ENCODE data around the gene ZNF43.
"Not testable (repeated sequence)": the region's sequence is repeated elsewhere in the genome, so short reads cannot be mapped to it uniquely, and the experiment has no call there.

ZNF43 gene

DNA sequence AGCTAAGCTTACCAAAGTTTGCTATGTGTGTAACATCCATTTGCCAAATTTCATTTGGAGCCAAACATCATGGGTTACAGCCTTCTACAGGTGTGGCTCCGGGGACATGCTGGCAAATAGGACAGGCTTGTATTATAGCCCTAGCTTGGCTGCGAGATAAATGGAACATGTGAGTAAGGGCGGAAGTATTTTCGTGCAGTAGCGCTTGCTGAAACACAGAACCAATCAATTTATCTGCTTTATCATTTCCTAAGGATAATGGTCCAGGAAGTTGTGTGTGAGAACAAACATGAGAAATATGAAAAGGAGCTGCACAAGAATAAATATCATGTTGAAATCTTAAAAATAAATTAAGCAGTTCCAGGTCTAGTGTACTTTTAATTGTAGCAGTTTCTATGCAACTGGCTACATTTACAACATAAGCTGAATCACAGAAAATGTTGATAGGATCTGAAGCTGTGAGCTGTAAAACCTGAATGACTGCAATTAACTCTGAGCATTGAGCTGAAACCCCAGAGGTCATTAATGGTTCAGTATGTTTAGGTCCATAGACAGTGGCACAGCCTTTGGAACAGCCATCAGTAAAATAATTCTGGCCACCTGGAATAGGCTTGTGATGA lies 46.4 kb downstream of the ZNF43 start:
- no peak for DNase-seq

DNA sequence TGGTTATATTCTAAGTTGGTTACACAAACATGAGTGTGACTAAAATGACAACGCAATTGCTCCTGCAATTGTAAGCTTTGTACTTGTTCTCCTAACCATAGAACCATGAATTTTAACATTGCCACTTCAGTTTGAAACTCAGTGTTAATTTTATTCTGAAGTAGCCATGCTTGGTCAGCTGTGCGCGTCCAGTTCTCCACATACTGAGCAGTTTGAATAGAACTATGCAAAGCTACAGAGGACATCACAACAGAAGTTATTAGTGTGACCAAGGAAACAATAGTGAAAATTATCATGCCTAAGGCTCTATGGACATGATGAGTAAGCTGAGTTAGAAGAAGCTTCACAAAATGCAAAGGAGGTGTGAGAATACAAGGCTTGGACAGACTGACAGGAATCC lies 49.0 kb downstream of the ZNF43 start:
- no peak for DNase-seq

DNA sequence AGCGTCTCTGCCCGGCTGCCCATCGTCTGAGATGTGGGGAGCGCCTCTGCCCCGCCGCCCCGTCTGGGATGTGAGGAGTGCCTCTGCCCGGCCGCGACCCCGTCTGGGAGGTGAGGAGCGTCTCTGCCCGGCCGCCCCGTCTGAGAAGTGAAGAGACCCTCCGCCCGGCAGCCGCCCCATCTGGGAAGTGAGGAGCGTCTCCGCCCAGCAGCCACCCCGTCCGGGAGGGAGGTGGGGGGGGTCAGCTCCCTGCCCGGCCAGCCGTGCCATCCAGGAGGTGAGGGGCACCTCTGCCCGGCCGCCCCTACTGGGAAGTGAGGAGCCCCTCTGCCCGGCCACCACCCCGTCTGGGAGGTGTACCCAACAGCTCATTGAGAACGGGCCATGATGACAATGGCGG lies 60.2 kb downstream of the ZNF43 start:
- DNase-seq: not testable (repeated sequence)

DNA sequence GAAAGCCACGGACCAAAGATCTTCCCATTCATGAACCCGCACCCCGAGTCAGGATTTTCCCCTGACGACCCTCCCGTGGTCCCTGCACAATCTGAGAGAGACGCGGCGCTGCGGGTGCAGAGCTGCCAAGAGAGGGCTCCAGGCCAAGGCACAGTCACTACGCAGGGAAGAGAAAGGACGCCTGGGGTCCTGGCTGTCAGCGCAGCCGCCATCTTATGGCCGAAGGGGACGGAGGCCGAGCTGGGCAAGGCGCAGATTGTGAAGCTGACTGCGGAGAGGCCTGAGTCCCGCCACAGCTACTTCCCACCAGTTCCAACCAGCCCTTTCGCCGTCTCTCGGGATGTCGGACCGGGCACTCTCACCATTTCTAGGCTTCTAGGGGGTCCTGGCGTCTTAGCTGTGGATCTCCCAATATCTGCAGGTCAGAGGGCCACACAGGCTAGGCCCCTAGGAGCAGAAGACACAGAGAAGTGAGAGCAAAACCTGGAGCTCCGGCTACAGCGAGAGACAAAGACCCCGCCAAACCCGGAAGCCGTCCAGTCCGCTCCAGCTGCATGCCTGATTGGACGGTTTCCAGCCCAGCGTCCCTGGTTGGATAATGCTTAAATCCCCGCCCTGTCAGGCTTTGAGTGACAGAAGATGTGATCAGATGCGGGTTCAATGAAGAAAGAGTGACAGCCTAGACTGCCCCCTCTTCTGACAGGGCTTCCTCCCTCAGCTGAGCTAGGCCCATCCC lies 68.7 kb downstream of the ZNF43 start, which contains the start of gene ZNF100:
TSS of gene ZNF100 (minus strand) at position 515 of the 736 bp plus-strand sequence. CDS start at position 365, 150 bp downstream.
- DNase-seq: peak; percentile 87

DNA sequence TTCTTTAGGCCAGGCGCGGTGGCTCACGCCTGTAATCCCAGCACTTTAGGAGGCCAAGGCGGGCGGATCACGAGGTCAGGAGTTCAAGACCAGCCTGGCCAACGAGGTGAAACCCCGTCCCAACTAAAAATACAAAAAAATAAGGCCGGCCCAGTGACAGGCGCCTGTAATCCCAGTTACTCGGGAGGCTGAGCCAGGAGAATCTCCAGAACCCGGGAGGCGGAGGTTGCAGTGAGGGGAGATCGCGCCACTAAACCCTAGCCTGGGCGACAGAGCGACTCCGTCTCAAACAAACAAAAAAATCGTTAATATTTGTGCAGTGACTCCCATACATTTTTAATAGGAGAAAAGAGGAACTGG lies 69.3 kb downstream of the ZNF43 start:
- DNase-seq: not testable (repeated sequence)

DNA sequence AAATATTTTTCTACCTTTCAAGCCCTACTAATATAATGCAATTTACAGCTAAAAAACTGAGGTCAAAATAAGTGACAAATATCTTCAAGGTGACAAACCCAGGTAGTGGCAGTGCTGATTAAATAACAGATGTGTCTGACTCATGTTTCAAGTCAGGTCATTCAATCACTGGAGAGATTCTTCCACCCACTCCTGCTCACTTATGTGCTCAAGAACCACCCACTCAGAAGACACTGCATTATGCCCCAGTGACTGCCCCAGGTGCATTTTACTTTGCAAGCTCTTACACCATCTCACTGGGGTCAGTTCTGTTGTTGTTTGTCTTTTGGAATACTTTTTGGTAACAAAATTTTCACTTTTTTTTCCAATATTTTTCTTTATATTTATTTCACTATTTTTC lies 70.8 kb downstream of the ZNF43 start:
- DNase-seq: no peak

DNA sequence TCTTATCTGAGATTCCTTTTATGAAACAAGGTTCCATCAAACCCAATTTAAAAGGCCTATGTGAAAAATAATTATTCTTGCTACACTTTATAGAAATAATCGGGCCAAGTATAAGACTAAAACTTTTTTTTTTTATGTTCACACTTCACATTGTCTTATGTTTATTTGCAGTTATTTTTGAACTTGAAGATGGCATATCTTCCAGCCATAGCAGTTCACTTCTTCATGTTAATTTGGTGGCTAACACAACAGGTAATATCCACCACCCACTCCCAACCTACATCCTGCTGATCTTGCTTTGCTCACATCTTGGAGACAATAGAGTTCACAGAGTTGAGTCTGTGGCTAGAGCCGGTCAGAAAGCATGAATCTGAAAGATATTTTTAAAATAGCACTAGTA lies 74.4 kb downstream of the ZNF43 start:
- not testable (repeated sequence) for DNase-seq

DNA sequence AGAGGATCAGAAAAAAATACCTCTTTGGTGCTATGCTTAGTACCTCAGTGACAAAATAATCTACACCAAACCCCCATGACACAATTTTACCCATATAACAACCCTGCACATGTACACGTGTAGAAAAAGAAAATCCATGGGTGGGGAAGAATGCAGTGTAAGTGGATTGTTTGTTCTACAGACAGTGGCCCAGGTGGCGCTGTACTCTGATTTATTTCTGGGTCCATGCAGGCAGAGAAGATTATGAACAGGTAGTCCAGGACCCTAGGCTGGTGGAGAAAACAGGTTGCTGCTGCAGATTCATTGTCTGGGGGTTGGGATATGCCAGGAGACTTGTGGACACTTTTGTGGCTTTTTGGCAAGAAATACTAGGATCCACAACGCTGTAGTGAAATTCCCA lies 77.7 kb downstream of the ZNF43 start:
- no peak for DNase-seq

DNA sequence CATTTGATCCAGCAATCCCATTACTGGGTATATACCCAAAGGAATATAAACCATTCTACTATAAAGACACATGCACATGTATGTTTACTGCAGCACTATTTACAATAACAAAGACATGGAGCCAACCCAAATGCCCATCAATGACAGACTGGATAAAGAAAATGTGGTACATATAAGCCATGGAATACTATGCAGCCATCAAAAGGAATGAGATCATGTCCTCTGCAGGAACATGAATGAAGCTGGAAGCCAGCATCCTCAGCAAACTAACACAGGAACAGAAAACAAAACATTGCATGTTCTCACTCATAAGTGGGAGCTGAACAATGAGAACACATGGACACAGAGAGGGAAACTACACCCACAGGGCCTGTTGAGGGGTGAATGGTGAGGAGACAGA lies 80.4 kb downstream of the ZNF43 start:
- not testable (repeated sequence) for DNase-seq
